OCI-LY7 (cell line): Measurements from ENCODE around the gene SAA2. TPM values are rescaled to one million over a fixed set of nuclear protein-coding genes. Genes with fewer than 3 reads are reported as not detected.
A peak's percentile ranks its signal among the peaks of the same experiment; 100 is the strongest.

ENCODE experiments used
- BruUV-seq: library from RNA; stranded (reverse); fragments of 400-500 nt; replicated peaks from 2 replicates; lab custom pipeline; 2021; lab: Mats Ljungman, UMichigan
- CTCF ChIA-PET: fragments of 300-600 bp; sonication (Branson Sonifier 250); formaldehyde crosslinking; loops from one replicate; lab custom pipeline; 2022; ENCODE audit warnings: antibody characterized with exemption; ENCODE audit not compliant: unreplicated experiment; lab: Charles Lee
- POLR2A ChIA-PET: fragments of 300-600 bp; sonication (Branson Sonifier 250); formaldehyde crosslinking; loops from one replicate; lab custom pipeline; 2022; ENCODE audit warnings: antibody characterized with exemption; lab: Charles Lee
- DNase-seq: peaks from one replicate; pipeline ENCODE4 v3.0.0-alpha.2; 2015; ENCODE audit warnings: low spot score
- H2AFZ ChIP-seq: fragments of 200-600 bp; sonication (generic), shearing (Covaris generic); 2 replicates; pipeline ENCODE4 v1.6.1; 2014; ENCODE audit warnings: mild to moderate bottlenecking, antibody characterized with exemption, low read length, moderate library complexity
- H3K27ac ChIP-seq: fragments of 200-600 bp; sonication (generic); 2 replicates; pipeline ENCODE4 v1.5.1; 2014; ENCODE audit warnings: mixed run types, low read depth, mild to moderate bottlenecking, moderate library complexity, low read length, inconsistent platforms; ENCODE audit not compliant: poor library complexity, severe bottlenecking
- H3K36me3 ChIP-seq: fragments of 200-600 bp; sonication (generic); 2 replicates; pipeline ENCODE4 v1.6.1; 2014; ENCODE audit warnings: mild to moderate bottlenecking, antibody characterized with exemption, low read length, moderate library complexity, mixed read lengths; ENCODE audit not compliant: insufficient read depth
- H3K4me1 ChIP-seq: fragments of 200-600 bp; sonication (generic); 2 replicates; pipeline ENCODE4 v1.5.1; 2014; ENCODE audit warnings: mild to moderate bottlenecking, low read length; ENCODE audit not compliant: insufficient read depth, poor library complexity, severe bottlenecking
- H3K4me2 ChIP-seq: fragments of 200-600 bp; sonication (generic); 2 replicates; pipeline ENCODE4 v1.6.1; 2014; ENCODE audit warnings: mild to moderate bottlenecking, low read length
- H3K4me3 ChIP-seq: fragments of 200-600 bp; sonication (generic); 2 replicates; pipeline ENCODE4 v1.5.1; 2014; ENCODE audit warnings: mild to moderate bottlenecking, low read depth, low read length; ENCODE audit not compliant: poor library complexity, severe bottlenecking
- H3K79me2 ChIP-seq: fragments of 200-600 bp; sonication (generic); 2 replicates; pipeline ENCODE4 v1.6.1; 2016; ENCODE audit warnings: low read depth, mild to moderate bottlenecking, low read length, moderate library complexity, mixed read lengths; ENCODE audit not compliant: insufficient read depth
- H3K9me2 ChIP-seq: fragments of 200-600 bp; sonication (generic); 2 replicates; pipeline ENCODE4 v1.6.1; 2016; ENCODE audit warnings: mild to moderate bottlenecking, low read length, mixed read lengths; ENCODE audit not compliant: insufficient read depth
- H3K9me3 ChIP-seq: fragments of 200-600 bp; sonication (generic); 2 replicates; pipeline ENCODE4 v1.6.1; 2014; ENCODE audit warnings: mild to moderate bottlenecking, mixed run types, low read length, mixed read lengths
- H4K20me1 ChIP-seq: fragments of 200-600 bp; sonication (generic); 2 replicates; pipeline ENCODE4 v1.6.1; 2014; ENCODE audit warnings: mild to moderate bottlenecking, antibody characterized with exemption, low read length, moderate library complexity, mixed read lengths; ENCODE audit not compliant: insufficient read depth
- EZH2phosphoT487 ChIP-seq: fragments of 200-600 bp; sonication (generic); IDR thresholded peaks from 2 replicates; pipeline ENCODE4 v1.6.1; 2018; ENCODE audit warnings: low read depth, borderline replicate concordance, mild to moderate bottlenecking, mixed run types, antibody characterized with exemption, low read length, moderate library complexity, mixed read lengths
- intact Hi-C: fragments of 100-400 bp; cut with micrococcal nuclease; formaldehyde crosslinking; loops from one replicate; pipeline ENCODE4 v1.10.0; 2022; ENCODE audit not compliant: unreplicated experiment
- total RNA-seq, 2 experiments: library from RNA; depleted of rRNA in 1 of 2; stranded (reverse); fragments of >200 nt in 1 of 2; shearing (Covaris generic) in 1 of 2; gene quantifications; 2 replicates each; pipeline ENCODE4 v1.2.3, GENCODE V29; 2014 to 2022
- TF ChIP-seq, protein P1 (sequence below): fragments of 200-600 bp; sonication (generic); conservative IDR thresholded peaks from 2 replicates; pipeline ENCODE4 v1.5.1; 2014; ENCODE audit warnings: mild to moderate bottlenecking, antibody characterized with exemption, low read length, moderate library complexity, mixed read lengths

SAA2 gene
- total RNA-seq, 2 experiments from 2014 or later: not detected

DNA sequence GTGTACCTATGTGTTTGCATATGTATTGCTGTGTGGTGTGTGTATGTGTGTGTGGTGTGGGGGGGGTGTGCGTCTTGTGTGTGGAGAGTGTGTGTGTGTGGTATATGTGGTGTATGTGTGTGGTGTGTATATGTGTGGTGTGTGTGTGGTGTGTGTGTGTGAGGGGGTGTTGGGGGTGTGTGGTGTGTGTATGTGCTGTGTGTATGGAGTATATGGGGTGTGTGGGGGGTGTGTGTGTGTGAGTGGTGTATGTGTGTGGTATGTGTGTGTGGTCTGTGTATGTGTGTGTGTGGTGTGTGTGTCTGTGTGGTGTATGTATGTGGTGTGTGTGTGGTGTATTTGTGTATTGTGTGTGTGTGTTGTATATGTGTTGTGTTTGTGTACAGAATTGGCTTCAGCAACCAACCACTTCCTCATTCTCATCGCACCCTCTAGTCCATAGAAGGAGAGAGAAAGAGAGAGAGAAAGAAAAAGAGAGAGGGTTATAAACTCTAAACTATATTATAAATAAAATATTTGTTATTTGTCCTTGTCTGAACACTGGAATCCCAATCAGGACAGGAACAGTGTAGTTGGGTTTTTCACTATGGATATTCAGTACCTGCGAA, 25.6 kb downstream of the SAA2 start:
- H3K9me2 ChIP-seq: no peaks in the 10 kb centered on the region
- peaks cover 51% of the 10 kb centered on the region for H3K4me1 ChIP-seq
- intact Hi-C loops: no loop called here
- H4K20me1 ChIP-seq: no peaks in the 10 kb centered on the region
- H3K79me2 ChIP-seq: peaks cover 15% of the 10 kb centered on the region
- POLR2A ChIA-PET: interaction anchor here (0.6 to 2.2 kb wide), 2 partner anchors 172 to 1130 kb away, joined by 3 to 6 read pairs; partner anchors contain the start of gene LDHA
- H3K36me3 ChIP-seq: peaks cover 36% of the 10 kb centered on the region
- H3K4me3 ChIP-seq: no peak overlapping the region
- DNase-seq: no peak
- CTCF ChIA-PET: interaction anchor here (0.6 kb wide), 1 partner anchor 78 kb away, joined by 3 read pairs; no protein-coding TSS in a partner anchor
- H3K9me3 ChIP-seq: peaks cover 36% of the 10 kb centered on the region; the same call in 1 of the 2 replicates
- 0 out of 2 replicates have a peak overlapping the region, but pooled peaks have one; percentile 52 for H2AFZ ChIP-seq
- no TSS peak for BruUV-seq
- TF ChIP-seq, protein P1, sequence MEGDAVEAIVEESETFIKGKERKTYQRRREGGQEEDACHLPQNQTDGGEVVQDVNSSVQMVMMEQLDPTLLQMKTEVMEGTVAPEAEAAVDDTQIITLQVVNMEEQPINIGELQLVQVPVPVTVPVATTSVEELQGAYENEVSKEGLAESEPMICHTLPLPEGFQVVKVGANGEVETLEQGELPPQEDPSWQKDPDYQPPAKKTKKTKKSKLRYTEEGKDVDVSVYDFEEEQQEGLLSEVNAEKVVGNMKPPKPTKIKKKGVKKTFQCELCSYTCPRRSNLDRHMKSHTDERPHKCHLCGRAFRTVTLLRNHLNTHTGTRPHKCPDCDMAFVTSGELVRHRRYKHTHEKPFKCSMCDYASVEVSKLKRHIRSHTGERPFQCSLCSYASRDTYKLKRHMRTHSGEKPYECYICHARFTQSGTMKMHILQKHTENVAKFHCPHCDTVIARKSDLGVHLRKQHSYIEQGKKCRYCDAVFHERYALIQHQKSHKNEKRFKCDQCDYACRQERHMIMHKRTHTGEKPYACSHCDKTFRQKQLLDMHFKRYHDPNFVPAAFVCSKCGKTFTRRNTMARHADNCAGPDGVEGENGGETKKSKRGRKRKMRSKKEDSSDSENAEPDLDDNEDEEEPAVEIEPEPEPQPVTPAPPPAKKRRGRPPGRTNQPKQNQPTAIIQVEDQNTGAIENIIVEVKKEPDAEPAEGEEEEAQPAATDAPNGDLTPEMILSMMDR: no peak
- no peak for TF ChIP-seq EZH2phosphoT487
- no peak overlapping the region for H3K4me2 ChIP-seq
- no peak overlapping the region for H3K27ac ChIP-seq

DNA sequence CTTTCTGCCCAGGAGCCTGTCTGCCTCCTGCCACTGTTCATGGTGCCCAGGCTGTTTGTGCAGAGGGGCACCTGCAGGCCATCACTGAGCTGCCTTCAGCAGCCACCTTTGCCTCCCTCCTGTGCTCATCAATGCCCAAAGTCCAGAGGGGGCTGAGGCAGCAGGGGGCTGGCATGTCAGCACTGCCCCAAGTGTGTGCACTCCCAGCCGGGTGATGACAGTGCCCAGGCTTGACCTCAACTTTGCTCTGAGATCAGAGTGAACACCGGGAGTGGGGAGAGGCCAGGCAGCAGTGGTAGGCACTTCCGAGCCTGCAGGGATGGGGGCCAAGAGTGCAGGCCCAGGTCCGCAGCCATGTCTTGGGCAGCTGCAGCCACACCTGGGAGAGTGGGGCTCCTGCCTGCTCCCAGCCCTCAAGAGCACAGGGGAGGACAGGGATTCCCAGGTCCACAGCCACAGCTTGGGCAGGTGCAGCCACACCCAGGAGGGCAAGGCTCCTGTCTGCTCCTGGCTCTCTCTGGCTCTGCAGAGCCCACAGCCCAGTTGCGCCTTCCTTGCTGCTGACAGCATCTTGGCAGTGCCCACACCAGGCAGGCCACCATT, 27.1 kb downstream of the SAA2 start:
- CTCF ChIA-PET: no interaction called here

More for the DNA sequence above, 27.1 kb downstream of the SAA2 start:
- no peak overlapping the region for H2AFZ ChIP-seq
- no peak overlapping the region for H3K27ac ChIP-seq
- POLR2A ChIA-PET: interaction anchor here (0.7 to 2.2 kb wide), 3 partner anchors 8 to 934 kb away, joined by 5 to 6 read pairs (median 6); partner anchors contain the start of gene LDHA
- peaks cover 31% of the 10 kb centered on the region for H3K36me3 ChIP-seq
- no peaks in the 10 kb centered on the region for H3K9me2 ChIP-seq
- DNase-seq: no peak
- BruUV-seq: no TSS peak
- H3K79me2 ChIP-seq: no peaks in the 10 kb centered on the region
- no peak overlapping the region for H3K4me3 ChIP-seq
- H3K4me1 ChIP-seq: peaks cover 36% of the 10 kb centered on the region
- no peak overlapping the region for H3K4me2 ChIP-seq
- H3K9me3 ChIP-seq: peaks cover 35% of the 10 kb centered on the region; the same call in 1 of the 2 replicates
- TF ChIP-seq, protein P1: no peak
- TF ChIP-seq EZH2phosphoT487: no peak
- intact Hi-C loops: no loop called here
- H4K20me1 ChIP-seq: no peaks in the 10 kb centered on the region
